HepG2 (cell line): Measurements from ENCODE around the gene NLRC4. TPM values are rescaled to one million over a fixed set of nuclear protein-coding genes. Genes with fewer than 3 reads are reported as not detected.

Experiments
- CENPX ChIP-seq: sonication (generic); formaldehyde crosslinking; IDR thresholded peaks from 2 replicates; pipeline ENCODE4 v1.9.0; 2021; ENCODE audit warnings: mild to moderate bottlenecking, missing genetic modification reagents, moderate library complexity
- DDIT3 ChIP-seq: sonication (generic); formaldehyde crosslinking; IDR thresholded peaks from 2 replicates; pipeline ENCODE4 v1.4.0; 2020; ENCODE audit warnings: mild to moderate bottlenecking, missing genetic modification reagents
- FOXA3 ChIP-seq: IDR thresholded peaks from 2 replicates; pipeline ENCODE4 v1.6.1; 2016; ENCODE audit warnings: missing genetic modification reagents, missing compliant biosample characterization
- GATAD1 ChIP-seq: IDR thresholded peaks from 2 replicates; pipeline ENCODE4 v1.6.1; 2016; ENCODE audit warnings: missing genetic modification reagents, missing compliant biosample characterization
- MAFG ChIP-seq: sonication (generic); formaldehyde crosslinking; IDR thresholded peaks from 2 replicates; pipeline ENCODE4 v1.5.1; 2020; ENCODE audit warnings: mild to moderate bottlenecking, missing genetic modification reagents
- MAZ ChIP-seq, 2 experiments: sonication (generic) in 1 of 2; formaldehyde crosslinking in 1 of 2; IDR thresholded peaks; 2 replicates each; pipeline versions ENCODE4 v1.5.0 to v1.6.1; 2012 to 2020; ENCODE audit warnings: low read depth in 2 of 2, mild to moderate bottlenecking in 2 of 2, borderline replicate concordance in 1 of 2, improper control_type of control experiment in 1 of 2, low read length in 1 of 2, missing genetic modification reagents in 1 of 2, moderate library complexity in 1 of 2
- PCBP2 ChIP-seq: fragments of 200-400 bp; formaldehyde crosslinking; optimal IDR thresholded peaks from 2 replicates; pipeline ENCODE3; 2018; ENCODE audit warnings: low read length, low read depth; ENCODE audit not compliant: poor library complexity, severe bottlenecking
- RARG ChIP-seq: sonication (generic); formaldehyde crosslinking; IDR thresholded peaks from 2 replicates; pipeline ENCODE4 v1.4.0; 2020; ENCODE audit warnings: low read depth, mild to moderate bottlenecking, missing genetic modification reagents
- SAFB2 ChIP-seq: sonication (generic); formaldehyde crosslinking; IDR thresholded peaks from 2 replicates; pipeline ENCODE4 v1.5.1; 2020; ENCODE audit warnings: missing genetic modification reagents, low read depth, mild to moderate bottlenecking, borderline replicate concordance
- SMAD9 ChIP-seq: sonication (generic); formaldehyde crosslinking; IDR thresholded peaks from 2 replicates; pipeline ENCODE4 v1.5.1; 2020; ENCODE audit warnings: mild to moderate bottlenecking, missing genetic modification reagents
- ZFP36 ChIP-seq: fragments of 150-350 bp; IDR thresholded peaks from 2 replicates; pipeline ENCODE4 v1.6.1; 2018; ENCODE audit warnings: borderline replicate concordance, low read length, low read depth; ENCODE audit not compliant: partially characterized antibody
- ZNF275 ChIP-seq: sonication (generic); formaldehyde crosslinking; IDR thresholded peaks from 2 replicates; pipeline ENCODE4 v1.8.0; 2022; ENCODE audit warnings: missing genetic modification reagents, mild to moderate bottlenecking, inconsistent platforms, borderline replicate concordance
- ZNF543 ChIP-seq: sonication (generic); formaldehyde crosslinking; IDR thresholded peaks from 2 replicates; pipeline ENCODE4 v1.4.0; 2020; ENCODE audit warnings: mild to moderate bottlenecking, missing genetic modification reagents
- ZNF646 ChIP-seq: sonication (generic); formaldehyde crosslinking; IDR thresholded peaks from 2 replicates; pipeline ENCODE4 v1.9.0; 2021; ENCODE audit warnings: mild to moderate bottlenecking, missing genetic modification reagents
- ZNF652 ChIP-seq: IDR thresholded peaks from 2 replicates; pipeline ENCODE4 v1.6.1; 2016; ENCODE audit warnings: low read depth, borderline replicate concordance
- ZNF691 ChIP-seq: sonication (generic); formaldehyde crosslinking; IDR thresholded peaks from 2 replicates; pipeline ENCODE4 v1.4.0; 2020; ENCODE audit warnings: missing genetic modification reagents, low read depth, mild to moderate bottlenecking, borderline replicate concordance
- polyA plus RNA-seq, 8 experiments: library from polyadenylated mRNA; depleted of rRNA in 3 of 8; stranded (reverse) in 7 of 8; unstranded in 1 of 8; fragments of >200 nt; fragmentation: Illumina TruSeq in 4 of 8; extraction: Trizol in 4 of 8; gene quantifications; 2 replicates each; pipeline versions ENCODE4 v1.2.1 to v1.2.3, GENCODE V29; 2011 to 2016; ENCODE audit warnings: low read depth in 4 of 8, missing spikeins in 1 of 8, mixed read lengths in 1 of 8; ENCODE audit not compliant: insufficient read depth in 1 of 8
- total RNA-seq, 5 experiments: library from RNA; depleted of rRNA; stranded (reverse); fragments of >200 nt; fragmentation: Illumina TruSeq; extraction: Trizol; gene quantifications; 2 replicates each; pipeline ENCODE4 v1.2.3, GENCODE V29; 2016; ENCODE audit warnings: low read depth in 1 of 5
- TF ChIP-seq, protein P1 (sequence below): IDR thresholded peaks from 2 replicates; pipeline ENCODE4 v1.6.1; 2016; ENCODE audit warnings: low read depth, control low read depth

NLRC4 gene
- total and polyA plus RNA-seq, 2 of the 13 experiments (the other 11 are each of a cell fraction or from before 2014, with no cell fraction given): 0.15 to 0.29 TPM

- TF ChIP-seq ZNF275 (no peak; the same call in 1 of the 2 replicates), RARG (CRISPR knock-in tag) (no peak), DDIT3 (CRISPR knock-in tag) (no peak; the same call in 1 of the 2 replicates), ZNF646 (CRISPR knock-in tag) (no peak), ZNF652 (CRISPR knock-in tag) (no peak), SAFB2 (CRISPR knock-in tag) (peak; percentile 69; the same call in 1 of the 2 replicates), ZNF543 (peak; percentile 86; the same call in 1 of the 2 replicates), GATAD1 (CRISPR knock-in tag) (peak; percentile 98), FOXA3 (CRISPR knock-in tag) (peak; percentile 96), ZNF691 (CRISPR knock-in tag) (no peak; the same call in 1 of the 2 replicates), MAZ (IDR thresholded peaks at IDR 0.05; ENCODE audit: borderline replicate concordance, low read depth, low read length) (no peak), MAZ (CRISPR knock-in tag; IDR thresholded peaks at IDR 0.05; ENCODE audit: low read depth) (peak; percentile 78), ZFP36 (no peak), MAFG (CRISPR knock-in tag) (no peak), CENPX (CRISPR knock-in tag) (no peak), PCBP2 (no peak), SMAD9 (CRISPR knock-in tag) (0 out of 2 replicates have a peak, but pooled peaks have one; percentile 25)
- TF ChIP-seq, protein P1, sequence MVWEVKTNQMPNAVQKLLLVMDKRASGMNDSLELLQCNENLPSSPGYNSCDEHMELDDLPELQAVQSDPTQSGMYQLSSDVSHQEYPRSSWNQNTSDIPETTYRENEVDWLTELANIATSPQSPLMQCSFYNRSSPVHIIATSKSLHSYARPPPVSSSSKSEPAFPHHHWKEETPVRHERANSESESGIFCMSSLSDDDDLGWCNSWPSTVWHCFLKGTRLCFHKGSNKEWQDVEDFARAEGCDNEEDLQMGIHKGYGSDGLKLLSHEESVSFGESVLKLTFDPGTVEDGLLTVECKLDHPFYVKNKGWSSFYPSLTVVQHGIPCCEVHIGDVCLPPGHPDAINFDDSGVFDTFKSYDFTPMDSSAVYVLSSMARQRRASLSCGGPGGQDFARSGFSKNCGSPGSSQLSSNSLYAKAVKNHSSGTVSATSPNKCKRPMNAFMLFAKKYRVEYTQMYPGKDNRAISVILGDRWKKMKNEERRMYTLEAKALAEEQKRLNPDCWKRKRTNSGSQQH (CRISPR knock-in tag): peak; percentile 97
Observed at GRCh38 chr2:32277674-32278477, 13.2 kb upstream of the NLRC4 start, which contains the start of gene YIPF4 (continued).
